GM19035 (cell line): Measurements from ENCODE around the gene KRTAP5-2.

Source experiments
- ATAC-seq: cut with Tn5 transposase; IDR thresholded peaks from one replicate; pipeline ENCODE4 v1.9.1; 2021; ENCODE audit not compliant: unreplicated experiment

Gene KRTAP5-2

GRCh38 chr11:1557051-1557884 lies 40.8 kb downstream of the KRTAP5-2 start:
- ATAC-seq, result no peak

DNA sequence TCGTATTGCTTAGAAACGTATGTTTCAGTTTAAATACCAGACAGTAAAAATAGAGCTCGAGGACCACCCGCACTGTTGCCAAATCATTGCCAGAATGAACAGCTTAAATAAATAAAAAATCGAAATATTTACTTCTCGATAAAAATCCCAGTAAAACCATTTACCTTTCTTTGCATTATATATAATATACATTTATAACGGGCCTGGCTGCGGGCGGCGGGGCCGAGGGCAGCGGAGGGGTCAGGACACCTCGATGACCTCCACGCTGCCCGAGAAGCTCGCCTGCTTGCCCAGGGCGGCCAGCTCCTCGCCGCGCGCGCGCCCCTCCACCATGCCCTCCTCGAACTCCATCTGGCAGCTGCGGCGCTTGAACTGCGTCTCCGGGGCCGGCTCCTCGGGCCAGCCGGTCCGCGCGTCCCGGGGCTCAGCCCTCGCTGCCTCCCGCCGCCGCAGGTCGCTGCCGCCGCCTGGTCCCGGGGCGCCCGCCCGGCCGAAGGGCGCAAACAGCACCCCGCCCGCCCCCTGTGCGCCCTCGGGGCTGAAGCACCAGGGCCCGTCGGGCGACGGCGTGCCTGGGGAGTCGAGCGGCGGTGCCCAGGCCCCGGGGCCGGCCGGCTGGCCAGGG lies 41.7 kb downstream of the KRTAP5-2 start:
- ATAC-seq, result no peak

- no peak for ATAC-seq
Measured at GRCh38 chr11:1555713-1556153, 42.4 kb downstream of the KRTAP5-2 start.

- no peak for ATAC-seq
Measured at GRCh38 chr11:1554981-1555712, 42.9 kb downstream of the KRTAP5-2 start.

GRCh38 chr11:1553808-1554594 lies 44.1 kb downstream of the KRTAP5-2 start:
- no peak for ATAC-seq

DNA sequence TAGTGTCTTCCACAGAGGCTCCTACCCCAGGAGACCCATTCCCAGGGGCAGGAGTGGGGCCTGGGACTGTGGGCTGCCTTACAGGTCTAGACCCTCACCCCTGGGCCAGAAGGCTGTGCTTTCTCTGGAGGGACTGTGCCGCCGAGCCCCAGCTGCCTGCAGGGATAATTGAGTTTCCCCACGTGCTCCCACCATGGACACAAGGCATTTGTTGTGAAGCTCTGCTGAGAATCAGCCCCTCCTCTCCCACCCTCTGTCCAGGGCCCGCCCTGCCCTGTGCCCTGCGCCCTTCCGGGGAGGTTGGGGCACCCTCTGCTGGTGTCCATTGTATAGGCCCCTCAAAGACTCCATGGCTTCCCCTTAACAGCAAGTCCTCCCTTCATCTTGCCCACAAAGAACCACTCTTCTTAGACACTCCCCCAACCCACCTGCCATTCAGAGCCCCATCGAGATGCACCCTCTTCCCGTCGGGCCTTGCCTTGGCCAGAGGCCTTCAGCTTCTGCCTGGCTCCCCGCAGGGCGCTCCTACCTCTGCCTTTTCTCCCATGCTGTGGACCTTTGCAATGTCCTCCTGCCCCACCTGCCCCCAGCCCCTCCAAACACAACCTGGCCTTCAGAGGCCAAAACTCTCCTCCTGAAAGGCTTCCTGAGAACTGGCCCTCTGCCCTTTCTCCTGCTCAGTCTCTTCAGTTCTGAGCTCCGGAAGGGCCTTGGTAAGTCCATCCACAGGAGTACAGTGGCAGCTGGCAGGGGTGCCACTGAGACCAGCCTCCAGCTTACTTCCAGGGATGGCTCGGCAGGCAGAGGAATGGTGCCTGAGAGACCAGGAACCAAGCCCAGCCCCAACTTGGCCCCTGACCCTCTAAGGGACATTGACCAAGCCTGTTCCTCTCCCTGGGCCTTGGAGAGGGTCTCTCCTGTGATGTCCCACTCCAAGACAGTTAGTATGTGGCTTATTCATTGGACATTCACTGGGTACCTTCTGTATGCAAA lies 48.5 kb downstream of the KRTAP5-2 start:
- no peak for ATAC-seq

DNA sequence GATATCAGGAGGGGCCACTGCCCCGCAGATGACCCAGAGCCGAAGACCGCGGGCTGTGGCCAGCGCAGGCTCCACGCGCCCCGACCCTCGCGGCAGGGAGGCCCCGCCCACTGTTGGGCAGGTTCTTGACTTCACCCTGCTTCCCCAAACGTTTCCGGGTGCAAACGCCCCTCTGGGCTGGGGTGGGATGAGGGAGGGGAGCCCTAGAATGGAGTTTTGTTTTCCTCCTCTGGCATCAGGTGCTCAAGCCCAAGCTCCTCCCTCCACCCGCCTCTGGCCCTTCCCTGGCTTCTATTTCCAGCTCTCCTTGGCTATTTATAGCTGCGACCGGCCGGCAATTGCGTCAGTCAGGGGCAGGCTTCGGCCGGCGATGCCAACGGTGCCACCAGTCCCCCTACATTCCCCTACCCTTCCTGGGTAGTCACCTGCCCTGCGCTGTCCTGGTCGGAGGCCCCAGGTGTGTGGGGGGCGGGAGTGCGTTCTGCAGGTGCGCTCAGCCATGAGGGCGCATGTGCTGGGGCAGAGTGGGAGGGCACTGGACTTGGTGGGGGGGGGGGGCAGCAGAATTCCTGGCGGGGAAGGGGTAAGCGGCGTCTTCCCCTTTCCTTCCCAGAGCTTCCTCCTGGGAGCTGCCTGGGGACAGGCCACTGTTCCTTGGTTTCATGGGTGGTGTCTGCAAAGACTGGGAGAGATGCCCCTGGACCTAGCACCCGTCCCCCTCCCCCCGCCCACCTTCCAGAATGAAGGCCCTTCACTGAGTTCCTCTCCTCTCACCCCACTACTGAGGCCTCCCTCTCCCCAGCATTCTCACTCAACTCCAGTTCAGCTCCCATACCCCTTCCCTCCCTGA lies 49.6 kb downstream of the KRTAP5-2 start:
- ATAC-seq, result no peak

- no peak for ATAC-seq
Measured at GRCh38 chr11:1547467-1548098, 50.5 kb downstream of the KRTAP5-2 start.
